GM10248 (cell line): ENCODE measurements around the gene HECA.
A peak's percentile ranks its signal among the peaks of the same experiment; 100 is the strongest.

Source experiments
- CTCF ChIA-PET: fragments of 300-600 bp; sonication (Branson Sonifier 250); formaldehyde crosslinking; extraction: SDS; loops from one replicate; lab custom pipeline; 2021; ENCODE audit warnings: antibody characterized with exemption; lab: Yijun Ruan, JAX
- POLR2A ChIA-PET: fragments of 350-650 bp; sonication (Branson Sonifier 250); formaldehyde crosslinking; extraction: SDS; loops from one replicate; lab custom pipeline; 2020; ENCODE audit warnings: antibody characterized with exemption; lab: Yijun Ruan, JAX
- DNase-seq: peaks from one replicate; pipeline ENCODE4 v3.0.0; 2012; ENCODE audit errors: extremely low spot score
- TF ChIP-seq, protein P1 (sequence below): IDR thresholded peaks from 2 replicates; pipeline ENCODE4 v1.5.1; 2012; ENCODE audit warnings: mild to moderate bottlenecking, low read depth; ENCODE audit errors: extremely low read depth, missing control alignments, control extremely low read depth

The HECA gene

DNA sequence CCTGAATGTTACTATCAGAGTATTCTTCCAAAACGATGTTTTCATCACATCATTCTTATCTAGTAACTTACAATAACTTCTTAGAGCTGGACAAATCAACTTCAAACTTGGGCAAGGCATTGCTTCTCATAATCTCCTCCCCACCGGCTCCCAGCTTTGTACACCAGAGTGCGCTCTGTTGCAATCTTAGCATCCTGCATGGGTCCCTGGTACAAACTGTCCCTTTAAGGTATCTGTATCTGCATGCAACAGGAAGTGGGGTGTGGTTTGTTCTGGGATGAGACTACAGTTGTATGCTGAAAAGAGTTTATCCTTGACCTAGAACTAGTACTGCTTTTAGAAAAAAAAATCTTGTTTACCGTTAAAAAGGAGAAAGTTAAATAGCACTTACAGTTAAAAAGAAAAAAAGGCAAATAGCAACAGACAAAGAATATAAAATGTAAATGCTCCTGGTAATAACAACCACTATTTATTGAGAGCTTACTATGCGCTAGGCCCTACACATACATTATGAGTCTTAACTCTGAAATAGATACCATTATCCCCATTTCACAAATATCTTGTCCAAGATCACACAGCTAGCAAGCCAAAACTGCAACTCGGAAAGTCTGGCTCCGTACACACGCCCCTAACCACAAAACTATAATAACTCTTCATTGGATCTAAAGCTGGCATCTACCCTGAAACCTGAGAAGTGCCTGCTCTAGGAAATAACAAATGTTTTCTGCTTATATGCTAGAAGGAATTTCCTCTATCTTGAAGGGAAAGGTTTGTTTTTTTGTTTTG, 9.8 kb upstream of the HECA start:
- peak; percentile 56 for DNase-seq
- ChIA-PET POLR2A (interaction anchor here (0.5 kb wide), 1 partner anchor 141 kb away, joined by 4 read pairs; no protein-coding TSS in a partner anchor), CTCF (interaction anchor here (0.6 to 2.5 kb wide), 10 partner anchors 9 to 309 kb away, joined by 3 to 23 read pairs (median 4); partner anchors contain the start of genes CITED2 and HECA)
- TF ChIP-seq, protein P1, sequence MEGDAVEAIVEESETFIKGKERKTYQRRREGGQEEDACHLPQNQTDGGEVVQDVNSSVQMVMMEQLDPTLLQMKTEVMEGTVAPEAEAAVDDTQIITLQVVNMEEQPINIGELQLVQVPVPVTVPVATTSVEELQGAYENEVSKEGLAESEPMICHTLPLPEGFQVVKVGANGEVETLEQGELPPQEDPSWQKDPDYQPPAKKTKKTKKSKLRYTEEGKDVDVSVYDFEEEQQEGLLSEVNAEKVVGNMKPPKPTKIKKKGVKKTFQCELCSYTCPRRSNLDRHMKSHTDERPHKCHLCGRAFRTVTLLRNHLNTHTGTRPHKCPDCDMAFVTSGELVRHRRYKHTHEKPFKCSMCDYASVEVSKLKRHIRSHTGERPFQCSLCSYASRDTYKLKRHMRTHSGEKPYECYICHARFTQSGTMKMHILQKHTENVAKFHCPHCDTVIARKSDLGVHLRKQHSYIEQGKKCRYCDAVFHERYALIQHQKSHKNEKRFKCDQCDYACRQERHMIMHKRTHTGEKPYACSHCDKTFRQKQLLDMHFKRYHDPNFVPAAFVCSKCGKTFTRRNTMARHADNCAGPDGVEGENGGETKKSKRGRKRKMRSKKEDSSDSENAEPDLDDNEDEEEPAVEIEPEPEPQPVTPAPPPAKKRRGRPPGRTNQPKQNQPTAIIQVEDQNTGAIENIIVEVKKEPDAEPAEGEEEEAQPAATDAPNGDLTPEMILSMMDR: peak; percentile 51

DNA sequence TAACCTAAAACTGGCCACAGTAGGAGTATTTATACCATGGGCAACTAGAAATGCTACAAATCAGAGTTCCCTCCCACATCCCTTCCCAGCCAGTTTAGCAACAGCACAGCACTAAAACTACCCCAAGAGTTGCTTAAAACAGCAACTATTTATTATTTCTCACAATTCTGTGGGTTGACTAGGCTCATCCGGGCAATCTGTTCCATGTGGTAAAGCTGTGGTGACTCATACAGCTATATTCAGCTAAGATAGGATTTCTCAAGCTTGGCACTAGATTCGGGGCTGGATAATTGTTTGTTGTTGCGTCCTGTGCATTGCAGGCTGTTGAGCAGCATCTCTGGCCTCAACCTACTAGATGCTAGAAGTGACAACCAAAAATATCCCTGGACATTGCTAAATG, 8.6 kb upstream of the HECA start:
- DNase-seq: no peak
- ChIA-PET POLR2A (no interaction called here), CTCF (interaction anchor here (1.4 to 2.5 kb wide), 3 partner anchors 93 to 311 kb away, joined by 4 to 23 read pairs (median 6); no protein-coding TSS in a partner anchor)
- TF ChIP-seq, protein P1: no peak

DNA sequence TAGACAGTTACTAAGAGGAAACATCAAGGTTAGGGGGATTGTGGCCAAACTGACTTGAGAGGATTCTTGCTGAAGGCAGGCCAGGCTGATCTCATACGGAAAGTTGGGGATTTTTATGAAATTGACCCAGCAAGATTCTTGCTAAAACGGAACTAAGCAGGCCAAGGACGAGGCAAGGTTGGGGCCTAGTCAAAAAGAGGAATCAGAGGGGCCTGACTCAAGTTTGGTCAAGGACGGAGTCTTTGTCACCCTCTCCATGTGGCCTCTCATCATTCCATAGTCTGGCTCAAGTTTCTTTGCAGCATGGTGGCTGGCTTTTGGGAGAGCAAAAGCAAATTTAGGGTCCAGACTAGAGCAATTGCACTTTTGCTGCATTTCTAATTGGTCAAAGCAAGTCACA, 7.9 kb upstream of the HECA start:
- ChIA-PET CTCF (interaction anchor here (2.5 kb wide), 1 partner anchor 238 kb away, joined by 23 read pairs; no protein-coding TSS in a partner anchor), POLR2A (no interaction called here)
- DNase-seq: no peak
- TF ChIP-seq, protein P1: no peak

DNA sequence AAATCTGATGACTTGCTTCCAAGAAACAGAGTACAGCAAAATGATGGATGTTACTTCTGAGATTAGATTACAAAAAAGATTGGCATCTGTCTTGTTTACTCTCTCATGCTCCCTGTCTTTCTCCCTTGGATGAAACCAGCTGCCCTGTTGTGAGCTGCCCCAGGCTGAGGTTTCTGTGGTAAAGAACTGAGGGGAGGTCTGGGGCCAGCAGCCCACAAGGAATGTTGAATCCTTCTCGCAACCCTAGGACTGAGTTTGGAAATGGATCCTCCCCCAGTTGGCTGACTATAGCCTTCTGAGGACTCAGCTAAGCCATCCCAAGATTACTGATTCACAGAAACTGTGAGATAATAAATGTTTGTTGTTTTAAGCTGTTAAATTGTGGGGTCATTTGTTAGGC, 5.6 kb upstream of the HECA start:
- ChIA-PET POLR2A (no interaction called here), CTCF (interaction anchor here (1.1 to 1.4 kb wide), 2 partner anchors 19 to 235 kb away, joined by 3 to 4 read pairs; no protein-coding TSS in a partner anchor)
- no peak for DNase-seq
- TF ChIP-seq, protein P1: no peak

DNA sequence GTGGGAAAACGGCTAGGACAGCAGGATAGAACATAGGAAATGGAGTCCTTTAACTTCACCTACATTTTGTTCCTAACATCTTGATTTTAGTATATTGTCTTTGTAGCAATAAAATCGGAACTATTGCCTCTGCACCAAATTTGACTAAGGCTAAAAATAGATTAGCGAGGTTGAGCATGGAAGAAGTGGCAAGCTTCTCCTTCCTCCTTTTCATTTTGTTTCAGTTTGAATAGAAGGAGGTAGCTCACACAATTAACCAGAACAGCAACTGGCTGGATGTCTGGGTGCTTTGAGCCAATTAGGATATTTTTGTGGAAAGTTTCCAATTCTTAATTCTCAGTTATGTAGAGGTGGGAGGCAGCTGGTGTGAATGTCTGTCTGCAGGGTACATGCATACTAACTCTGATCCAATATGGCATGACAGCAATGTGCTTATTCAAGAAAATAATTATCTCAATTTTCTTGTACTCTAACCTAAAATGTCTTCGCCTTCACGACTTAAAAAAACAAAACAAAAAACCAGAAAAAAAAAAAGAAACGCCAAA, 3.1 kb upstream of the HECA start:
- ChIA-PET CTCF (interaction anchor here (0.8 to 1.2 kb wide), 2 partner anchors 14 to 19 kb away, joined by 3 read pairs; no protein-coding TSS in a partner anchor), POLR2A (no interaction called here)
- TF ChIP-seq, protein P1: no peak
- no peak for DNase-seq

DNA sequence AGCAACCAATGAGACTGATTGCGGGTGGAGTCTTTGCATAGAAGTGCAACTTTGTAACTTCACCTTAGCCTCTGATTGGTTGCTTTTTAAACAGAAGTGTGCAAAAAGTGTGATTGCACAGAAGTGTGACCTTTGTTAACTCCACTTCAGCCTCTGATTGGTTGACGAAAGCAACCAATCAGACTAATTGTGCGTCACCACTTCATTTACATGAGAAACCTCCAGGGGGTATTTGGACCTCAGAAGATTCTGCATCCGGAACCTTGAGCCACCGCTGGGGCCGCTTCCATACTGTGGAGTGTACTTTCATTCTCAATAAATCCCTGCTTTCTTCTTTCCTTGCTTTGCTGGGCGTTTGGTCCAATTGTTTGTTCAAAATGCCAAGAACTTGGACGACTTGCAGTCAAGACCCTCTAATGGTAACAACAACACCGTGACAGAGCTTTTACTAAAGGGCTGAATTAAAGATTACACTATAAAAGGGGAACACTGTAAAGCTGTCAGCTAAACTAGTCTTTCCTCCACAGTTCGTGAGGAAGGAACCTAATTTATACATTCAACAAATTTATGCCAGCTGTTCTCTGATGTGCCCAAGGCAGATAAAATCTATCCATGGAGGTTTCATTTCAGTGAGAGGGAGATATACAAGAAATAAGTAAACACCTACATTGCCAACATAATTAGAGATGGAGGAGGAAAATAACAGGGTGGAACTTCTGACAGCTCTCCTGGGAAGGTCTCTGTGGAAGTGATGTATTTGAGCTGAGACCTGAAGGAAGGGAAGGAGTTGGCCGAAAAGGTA, 1.4 kb upstream of the HECA start:
- ChIA-PET CTCF (interaction anchor here (0.7 to 1.2 kb wide), 5 partner anchors 8 to 231 kb away, joined by 3 to 5 read pairs (median 3); no protein-coding TSS in a partner anchor), POLR2A (interaction anchor here (0.6 kb wide), 1 partner anchor 137 kb away, joined by 3 read pairs; no protein-coding TSS in a partner anchor)
- TF ChIP-seq, protein P1: no peak
- no peak for DNase-seq
